ENCODE measurements around the gene WNT2.

DNA sequence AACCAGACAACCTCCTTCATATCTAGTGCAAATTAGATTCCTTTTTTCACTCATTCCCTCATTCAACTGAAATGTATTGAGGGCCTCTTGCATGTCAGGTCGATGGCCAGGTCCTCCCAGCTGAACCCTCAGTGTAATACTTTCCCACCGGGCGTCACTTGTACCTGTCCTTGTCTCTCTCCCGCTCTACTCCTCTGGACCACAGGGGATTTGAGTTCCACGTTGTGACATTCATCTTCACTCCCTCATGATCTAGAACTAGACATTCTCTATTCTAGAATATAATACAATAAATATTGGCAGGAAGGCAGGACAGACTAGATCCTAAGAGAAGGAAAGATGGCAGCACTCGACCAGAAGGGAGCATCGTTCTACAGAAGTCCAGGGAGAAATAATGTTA, 83.9 kb downstream of the WNT2 start:
- TF ChIP-seq BHLHE40 (IDR thresholded peaks at IDR 0.05; ENCODE audit: borderline replicate concordance) = no peak
- TF ChIP-seq, protein P1, sequence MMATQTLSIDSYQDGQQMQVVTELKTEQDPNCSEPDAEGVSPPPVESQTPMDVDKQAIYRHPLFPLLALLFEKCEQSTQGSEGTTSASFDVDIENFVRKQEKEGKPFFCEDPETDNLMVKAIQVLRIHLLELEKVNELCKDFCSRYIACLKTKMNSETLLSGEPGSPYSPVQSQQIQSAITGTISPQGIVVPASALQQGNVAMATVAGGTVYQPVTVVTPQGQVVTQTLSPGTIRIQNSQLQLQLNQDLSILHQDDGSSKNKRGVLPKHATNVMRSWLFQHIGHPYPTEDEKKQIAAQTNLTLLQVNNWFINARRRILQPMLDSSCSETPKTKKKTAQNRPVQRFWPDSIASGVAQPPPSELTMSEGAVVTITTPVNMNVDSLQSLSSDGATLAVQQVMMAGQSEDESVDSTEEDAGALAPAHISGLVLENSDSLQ (IDR thresholded peaks at IDR 0.05) = no peak
- TF ChIP-seq ARNT (IDR thresholded peaks at IDR 0.05) = no peak
- no peak for TF ChIP-seq HDGF (IDR thresholded peaks at IDR 0.05; ENCODE audit: borderline replicate concordance)
- no peak for TF ChIP-seq ELF4 (IDR thresholded peaks at IDR 0.05)
- TF ChIP-seq FOXM1 (IDR thresholded peaks at IDR 0.05; ENCODE audit: borderline replicate concordance) = no peak
- TF ChIP-seq SUZ12 (IDR thresholded peaks at IDR 0.05) = no peak
- no peak for TF ChIP-seq SP1 (IDR thresholded peaks at IDR 0.05)
- TF ChIP-seq LEF1 (IDR thresholded peaks at IDR 0.05; ENCODE audit: borderline replicate concordance) = no peak

Data from HEK293T (cell line).